H9 (cell line): ENCODE data around the gene SNX11. TPM values are rescaled to one million over a fixed set of nuclear protein-coding genes. Genes with fewer than 3 reads are reported as not detected.
"Not testable (repeated sequence)": the region's sequence is repeated elsewhere in the genome, so short reads cannot be mapped to it uniquely, and the experiment has no call there.

Source experiments
- DNase-seq: peaks from one replicate; pipeline ENCODE4 v3.0.0-alpha.2; 2017
- H2AFZ ChIP-seq: one replicate; pipeline ENCODE4 v1.6.1; 2013; ENCODE audit warnings: mild to moderate bottlenecking, low read length, control low read depth, moderate library complexity
- H2AK5ac ChIP-seq: 2 replicates; pipeline ENCODE4 v1.6.1; 2013; ENCODE audit warnings: low read length, control low read depth, mixed read lengths; ENCODE audit not compliant: insufficient read length
- H2BK120ac ChIP-seq: one replicate; pipeline ENCODE4 v1.6.1; 2013; ENCODE audit warnings: low read depth, mild to moderate bottlenecking, low read length, control low read depth, inconsistent platforms; ENCODE audit not compliant: poor library complexity, severe bottlenecking
- H2BK12ac ChIP-seq: 2 replicates; pipeline ENCODE4 v1.6.1; 2013; ENCODE audit warnings: low read length, control low read depth, mixed read lengths, low read depth; ENCODE audit not compliant: insufficient read length
- H2BK15ac ChIP-seq: 2 replicates; pipeline ENCODE4 v1.6.1; 2013; ENCODE audit warnings: low read depth, low read length, control low read depth
- H2BK20ac ChIP-seq: one replicate; pipeline ENCODE4 v1.6.1; 2013; ENCODE audit warnings: low read depth, mild to moderate bottlenecking, low read length, control low read depth, inconsistent platforms; ENCODE audit not compliant: poor library complexity, severe bottlenecking
- H2BK5ac ChIP-seq: 2 replicates; pipeline ENCODE4 v1.6.1; 2013; ENCODE audit warnings: low read length, control low read depth, mixed read lengths; ENCODE audit not compliant: insufficient read length
- H3K14ac ChIP-seq: 2 replicates; pipeline ENCODE4 v1.6.1; 2013; ENCODE audit warnings: low read length, control low read depth; ENCODE audit not compliant: insufficient read depth
- H3K18ac ChIP-seq: 2 replicates; pipeline ENCODE4 v1.6.1; 2013; ENCODE audit warnings: low read depth, mild to moderate bottlenecking, mixed read lengths, low read length, control low read depth; ENCODE audit not compliant: insufficient read length
- H3K23ac ChIP-seq: 2 replicates; pipeline ENCODE4 v1.6.1; 2013; ENCODE audit warnings: low read length, control low read depth, mixed read lengths, low read depth; ENCODE audit not compliant: insufficient read length
- H3K23me2 ChIP-seq: 2 replicates; pipeline ENCODE4 v1.6.1; 2013; ENCODE audit warnings: low read depth, mild to moderate bottlenecking, mixed read lengths, low read length, control low read depth; ENCODE audit not compliant: insufficient read length, poor library complexity, severe bottlenecking
- H3K27ac ChIP-seq: 2 replicates; pipeline ENCODE4 v1.5.1; 2013; ENCODE audit warnings: low read length, control low read depth, mixed read lengths, low read depth; ENCODE audit not compliant: insufficient read length
- H3K27me3 ChIP-seq: 2 replicates; pipeline ENCODE4 v1.6.1; 2013; ENCODE audit warnings: low read length, control low read depth, inconsistent platforms; ENCODE audit not compliant: insufficient read depth
- H3K4ac ChIP-seq: 2 replicates; pipeline ENCODE4 v1.6.1; 2013; ENCODE audit warnings: low read depth, mild to moderate bottlenecking, control low read depth, inconsistent platforms, low read length, moderate library complexity
- H3K4me1 ChIP-seq: 2 replicates; pipeline ENCODE4 v1.6.1; 2013; ENCODE audit warnings: low read length, control low read depth, inconsistent platforms; ENCODE audit not compliant: insufficient read depth
- H3K4me2 ChIP-seq: 2 replicates; pipeline ENCODE4 v1.6.1; 2013; ENCODE audit warnings: low read length, control low read depth, mixed read lengths; ENCODE audit not compliant: insufficient read length, insufficient read depth
- H3K56ac ChIP-seq: 2 replicates; pipeline ENCODE4 v1.6.1; 2013; ENCODE audit warnings: low read depth, mild to moderate bottlenecking, mixed read lengths, low read length, control low read depth; ENCODE audit not compliant: insufficient read length
- H3K79me1 ChIP-seq: 2 replicates; pipeline ENCODE4 v1.6.1; 2013; ENCODE audit warnings: low read depth, mild to moderate bottlenecking, moderate library complexity, low read length, control low read depth, inconsistent platforms; ENCODE audit not compliant: insufficient read depth, poor library complexity, severe bottlenecking
- H3K79me2 ChIP-seq: 2 replicates; pipeline ENCODE4 v1.6.1; 2013; ENCODE audit warnings: low read length, control low read depth, inconsistent platforms; ENCODE audit not compliant: insufficient read depth
- H3K9ac ChIP-seq: 2 replicates; pipeline ENCODE4 v1.6.1; 2013; ENCODE audit warnings: low read length, control low read depth, mixed read lengths; ENCODE audit not compliant: insufficient read length; ENCODE audit errors: extremely low read depth
- H3K9me3 ChIP-seq: one replicate; pipeline ENCODE4 v1.6.1; 2013; ENCODE audit warnings: low read depth, low read length, inconsistent platforms; ENCODE audit not compliant: control insufficient read depth
- H3T11ph ChIP-seq: one replicate; pipeline ENCODE4 v1.6.1; 2013; ENCODE audit warnings: mild to moderate bottlenecking, low read length, control low read depth, inconsistent platforms
- H4K20me1 ChIP-seq: one replicate; pipeline ENCODE4 v1.6.1; 2013; ENCODE audit not compliant: control insufficient read depth, insufficient read length, insufficient read depth
- H4K5ac ChIP-seq: 2 replicates; pipeline ENCODE4 v1.6.1; 2013; ENCODE audit warnings: low read depth, mild to moderate bottlenecking, mixed read lengths, low read length, control low read depth; ENCODE audit not compliant: insufficient read length
- H4K8ac ChIP-seq: replicated peaks from 2 replicates; pipeline ENCODE4 v1.6.1; 2013; ENCODE audit warnings: low read length, control low read depth, mixed read lengths, low read depth; ENCODE audit not compliant: insufficient read length
- H4K91ac ChIP-seq: 2 replicates; pipeline ENCODE4 v1.6.1; 2013; ENCODE audit warnings: low read depth, mild to moderate bottlenecking, moderate library complexity, mixed read lengths, low read length, control low read depth; ENCODE audit not compliant: insufficient read length
- H3K27ac Mint-ChIP-seq, 3 experiments: 2 replicates in 2 of 3; 3 replicates in 1 of 3; pipeline ENCODE4 v1.8.0; 2020 to 2021; ENCODE audit warnings: mixed read lengths in 3 of 3, mild to moderate bottlenecking in 1 of 3, moderate library complexity in 1 of 3
- H3K27me3 Mint-ChIP-seq: 2 replicates; pipeline ENCODE4 v1.8.0; 2021; ENCODE audit warnings: low read depth, mild to moderate bottlenecking, moderate library complexity, mixed read lengths
- H3K36me3 Mint-ChIP-seq, 3 experiments: 2 replicates in 2 of 3; 3 replicates in 1 of 3; pipeline ENCODE4 v1.8.0; 2020 to 2021; ENCODE audit warnings: low read depth in 3 of 3, mixed read lengths in 3 of 3; ENCODE audit not compliant: insufficient read depth in 1 of 3
- H3K4me1 Mint-ChIP-seq, 2 experiments: 2 replicates each; pipeline ENCODE4 v1.8.0; 2020; ENCODE audit warnings: mixed read lengths in 2 of 2
- H3K4me3 Mint-ChIP-seq, 2 experiments: 2 replicates in 1 of 2; 3 replicates in 1 of 2; pipeline ENCODE4 v1.8.0; 2020 to 2021; ENCODE audit warnings: mild to moderate bottlenecking in 2 of 2, mixed read lengths in 2 of 2, moderate library complexity in 1 of 2
- H3K9me3 Mint-ChIP-seq, 2 experiments: 2 replicates in 1 of 2; 3 replicates in 1 of 2; pipeline ENCODE4 v1.8.0; 2020; ENCODE audit warnings: mild to moderate bottlenecking in 2 of 2, mixed read lengths in 2 of 2, moderate library complexity in 1 of 2
- WGBS: extraction: QIAGEN DNeasy Blood & Tissue Kit; methylation state at CpG from one replicate; pipeline ENCODE4 v1.1.7; 2013; ENCODE audit warnings: missing lambda C conversion rate, low lambda C conversion rate, mixed read lengths; ENCODE audit not compliant: insufficient read length; ENCODE audit errors: extremely low coverage; 5-methylcytosine and 5-hydroxymethylcytosine counted together
- total RNA-seq: library from RNA; stranded (reverse); gene quantifications from 2 replicates; pipeline ENCODE4 v1.2.1, GENCODE V29; 2021

The SNX11 gene
- total RNA-seq, 1 experiment from 2014 or later = 20.0 TPM

GRCh38 chr17:48073566-48074094, 33.9 kb upstream of the SNX11 start:
- no CpG with 5 or more reads among the region's 5 CpGs for WGBS
- not testable (repeated sequence) for H3K14ac ChIP-seq, H2BK5ac ChIP-seq, H3K4me1 Mint-ChIP-seq, H3K27me3 ChIP-seq, H4K91ac ChIP-seq, H3K4me3 Mint-ChIP-seq, H3K27ac ChIP-seq, H2BK20ac ChIP-seq, DNase-seq, H3K27me3 Mint-ChIP-seq, H3K9me3 ChIP-seq, H2BK15ac ChIP-seq, H3K4me2 ChIP-seq, H2AK5ac ChIP-seq, H2BK120ac ChIP-seq, H3K56ac ChIP-seq, H2AFZ ChIP-seq, H3K23ac ChIP-seq, H3K79me2 ChIP-seq, H4K20me1 ChIP-seq, H3K4me1 ChIP-seq, H3T11ph ChIP-seq, H3K9ac ChIP-seq, H4K8ac ChIP-seq, H3K79me1 ChIP-seq, H2BK12ac ChIP-seq, H3K27ac Mint-ChIP-seq, H4K5ac ChIP-seq, H3K4ac ChIP-seq, H3K9me3 Mint-ChIP-seq, H3K23me2 ChIP-seq, H3K18ac ChIP-seq
- peaks cover 21 to 78% (median 72%) of the 10 kb centered on the region in 3 experiments for H3K36me3 Mint-ChIP-seq
